Motor neuron (in vitro differentiated cells): Measurements from ENCODE around the gene ATP10B. TPM values are rescaled to one million over a fixed set of nuclear protein-coding genes. Genes with fewer than 3 reads are reported as not detected.

ENCODE experiments used
- ATAC-seq, 8 experiments: fragments of 200-7000 bp; cut with Tn5 transposase; replicated peaks in 6 of 8; 2 replicates each; pipeline ENCODE4 v1.8.0; 2021; ENCODE audit warnings: mild to moderate bottlenecking in 8 of 8, moderate library complexity in 8 of 8
- H3K27ac ChIP-seq, 2 donors: fragments of 250-450 bp; sonication (Bioruptor Pico); 2 replicates each; pipeline ENCODE4 v1.9.0; 2021; ENCODE audit warnings: antibody characterized with exemption in 2 of 2, mild to moderate bottlenecking in 2 of 2, moderate library complexity in 1 of 2
- H3K4me1 ChIP-seq, 2 donors: fragments of 250-450 bp; sonication (Bioruptor Pico); replicated peaks in 1 of 2; 2 replicates each; pipeline ENCODE4 v1.6.1; 2021; ENCODE audit warnings: antibody characterized with exemption in 2 of 2, mild to moderate bottlenecking in 2 of 2, moderate library complexity in 1 of 2
- H3K4me3 ChIP-seq, 5 donors: fragments of 250-450 bp; sonication (Bioruptor Pico); 2 replicates each; pipeline ENCODE4 v1.9.0; 2021; ENCODE audit warnings: antibody characterized with exemption in 5 of 5, mild to moderate bottlenecking in 5 of 5, moderate library complexity in 4 of 5
- WGBS, 10 experiments: fragments of 450-650 bp; shearing (Covaris generic); methylation state at CpG; one replicate each; pipeline ENCODE4 v1.0.0; 2022; 5-methylcytosine and 5-hydroxymethylcytosine counted together
- in situ Hi-C, 9 experiments: fragments of 400-800 bp; cut with MboI; loops; one replicate each; pipeline ENCODE4 v1.15.0; 2021; ENCODE audit warnings: low sequenced_read_pairs in 9 of 9, low pct_unique_long_range_greater_than_20kb in 2 of 9; ENCODE audit not compliant: unreplicated experiment in 9 of 9
- total RNA-seq, 8 experiments: library from RNA; unstranded; fragments of 300-600 nt; gene quantifications; 2 replicates each; pipeline versions ENCODE4 v1.2.3 to v1.2.4, GENCODE V29; 2022

ATP10B gene
- total RNA-seq, 8 experiments from 2014 or later: 0.05 to 0.76 (median 0.42) TPM; not detected in 1

GRCh38 chr5:160772854-160773253, 79.2 kb downstream of the ATP10B start:
- Histone ChIP-seq H3K4me3 (no peak overlapping the region), H3K27ac (no peak overlapping the region), H3K4me1 (peaks cover 12 to 14% of the 10 kb centered on the region in 2 donors)
- in situ Hi-C loops: no loop called here
- no peak for ATAC-seq
- WGBS, 10 experiments: 21 to 100% (median 82%) methylated on average over 2 to 7 of the region's 7 CpGs; no CpG with 5 or more reads in 2 of the 10 experiments

- in situ Hi-C loops: no loop called here
- peaks cover 12 to 14% of the 10 kb centered on the region in 2 donors for H3K4me1 ChIP-seq
- WGBS, 10 experiments: 0 to 100% (median 70%) methylated on average over 1 to 3 of the region's 3 CpGs; no CpG with 5 or more reads in 1 of the 10 experiments
Measured at GRCh38 chr5:160770718-160771117, 81.3 kb downstream of the ATP10B start.

GRCh38 chr5:160769301-160769700, 82.7 kb downstream of the ATP10B start:
- WGBS, 10 experiments: 17 to 93% (median 69%) methylated on average over 1 to 4 of the region's 4 CpGs; no CpG with 5 or more reads in 1 of the 10 experiments
- Histone ChIP-seq H3K4me3 (no peak overlapping the region), H3K4me1 (peaks cover 3 to 8% of the 10 kb centered on the region in 2 donors), H3K27ac (no peak overlapping the region)
- peak in 2 of 8 experiments; percentile 19 to 69 for ATAC-seq
- in situ Hi-C loops: no loop called here

More at GRCh38 chr5:160770718-160771117, 81.3 kb downstream of the ATP10B start:
- no peak for ATAC-seq
- Histone ChIP-seq H3K27ac (no peak overlapping the region), H3K4me3 (no peak overlapping the region)

GRCh38 chr5:160767062-160767461, 84.9 kb downstream of the ATP10B start:
- Histone ChIP-seq H3K4me1 (no peaks in the 10 kb centered on the region), H3K27ac (no peak overlapping the region), H3K4me3 (no peak overlapping the region)
- no peak for ATAC-seq
- in situ Hi-C loops: no loop called here
- WGBS, 10 experiments: 12 to 100% (median 80%) methylated on average over 1 to 4 of the region's 4 CpGs; no CpG with 5 or more reads in 2 of the 10 experiments

- in situ Hi-C loops: no loop called here
- Histone ChIP-seq H3K4me3 (no peak overlapping the region), H3K4me1 (no peaks in the 10 kb centered on the region), H3K27ac (no peak overlapping the region)
- WGBS, 10 experiments: 10 to 100% (median 78%) methylated on average over 2 to 3 of the region's 3 CpGs; no CpG with 5 or more reads in 2 of the 10 experiments
- ATAC-seq: no peak
Measured at GRCh38 chr5:160760008-160760407, 92.0 kb downstream of the ATP10B start.

GRCh38 chr5:160757194-160757593, 94.8 kb downstream of the ATP10B start:
- ATAC-seq: no peak
- in situ Hi-C loops: no loop called here
- no peak overlapping the region for H3K4me3 ChIP-seq
- H3K4me1 ChIP-seq: peaks cover 0 to 2% of the 10 kb centered on the region in 2 donors
- 0 to 58% (median 10%) methylated on average over 1 of the region's 1 CpG for WGBS, 10 experiments
- no peak overlapping the region for H3K27ac ChIP-seq

GRCh38 chr5:160750938-160751657, 100.9 kb downstream of the ATP10B start:
- WGBS, 10 experiments: 0 to 100% (median 60%) methylated on average over 1 to 3 of the region's 4 CpGs; no CpG with 5 or more reads in 1 of the 10 experiments
- H3K4me1 ChIP-seq: peaks cover 15 to 16% of the 10 kb centered on the region in 2 donors
- in situ Hi-C loops: no loop called here
- no peak overlapping the region for H3K4me3 ChIP-seq
- ATAC-seq: peak in 5 of 8 experiments; percentile 73 to 87 (median 81)
- peak overlapping the region in 1 of 2 donors; percentile 24 for H3K27ac ChIP-seq

GRCh38 chr5:160749682-160750081, 102.3 kb downstream of the ATP10B start:
- in situ Hi-C loops: no loop called here
- no peak for ATAC-seq
- no peak overlapping the region for H3K4me3 ChIP-seq
- 12 to 100% (median 57%) methylated on average over 1 to 5 of the region's 5 CpGs; no CpG with 5 or more reads in 1 of the 10 experiments for WGBS, 10 experiments
- H3K4me1 ChIP-seq: peaks cover 19 to 22% of the 10 kb centered on the region in 2 donors
- no peak overlapping the region for H3K27ac ChIP-seq

GRCh38 chr5:160749026-160749425, 103.0 kb downstream of the ATP10B start:
- no peak for ATAC-seq
- in situ Hi-C loops: no loop called here
- no peak overlapping the region for H3K4me3 ChIP-seq
- no peak overlapping the region for H3K27ac ChIP-seq
- peaks cover 19 to 27% of the 10 kb centered on the region in 2 donors for H3K4me1 ChIP-seq
- 79 to 100% (median 90%) methylated on average over 1 to 3 of the region's 3 CpGs; no CpG with 5 or more reads in 3 of the 10 experiments for WGBS, 10 experiments

GRCh38 chr5:160747987-160748386, 104.0 kb downstream of the ATP10B start:
- no peak overlapping the region for H3K27ac ChIP-seq
- in situ Hi-C loops: no loop called here
- 0 to 90% (median 40%) methylated on average over 1 to 9 of the region's 10 CpGs; no CpG with 5 or more reads in 2 of the 10 experiments for WGBS, 10 experiments
- peaks cover 19 to 31% of the 10 kb centered on the region in 2 donors for H3K4me1 ChIP-seq
- ATAC-seq: peak in 5 of 8 experiments; percentile 12 to 71 (median 56)
- no peak overlapping the region for H3K4me3 ChIP-seq

GRCh38 chr5:160747559-160747958, 104.5 kb downstream of the ATP10B start:
- no peak overlapping the region for H3K4me3 ChIP-seq
- no peak for ATAC-seq
- H3K27ac ChIP-seq: no peak overlapping the region
- 0 to 100% (median 56%) methylated on average over 1 of the region's 1 CpG; no CpG with 5 or more reads in 4 of the 10 experiments for WGBS, 10 experiments
- in situ Hi-C loops: no loop called here
- H3K4me1 ChIP-seq: peaks cover 19 to 31% of the 10 kb centered on the region in 2 donors

- H3K27ac ChIP-seq: no peak overlapping the region
- no peak overlapping the region for H3K4me3 ChIP-seq
- WGBS, 10 experiments: 0 to 100% (median 35%) methylated on average over 1 to 7 of the region's 7 CpGs; no CpG with 5 or more reads in 1 of the 10 experiments
- in situ Hi-C loops: no loop called here
- H3K4me1 ChIP-seq: peaks cover 17 to 18% of the 10 kb centered on the region in 2 donors
- ATAC-seq: peak in 3 of 8 experiments; percentile 59 to 67 (median 66)
Measured at GRCh38 chr5:160744268-160745101, 107.5 kb downstream of the ATP10B start.

GRCh38 chr5:160743027-160743426, 109.0 kb downstream of the ATP10B start:
- ATAC-seq: peak in 2 of 8 experiments; percentile 6 to 26
- H3K4me1 ChIP-seq: peaks cover 14 to 18% of the 10 kb centered on the region in 2 donors
- H3K4me3 ChIP-seq: no peak overlapping the region
- WGBS, 10 experiments: 25 to 100% (median 53%) methylated on average over 1 to 3 of the region's 3 CpGs
- H3K27ac ChIP-seq: no peak overlapping the region
- in situ Hi-C loops: no loop called here
